ENCODE data around the gene SOX30. TPM values are rescaled to one million over a fixed set of nuclear protein-coding genes. Genes with fewer than 3 reads are reported as not detected.

Gene SOX30
- total RNA-seq, 1 donor from 2014 or later, result 0.12 TPM

GRCh38 chr5:157610990-157611389 lies 41.2 kb downstream of the SOX30 start:
- intact Hi-C loops (cut with micrococcal nuclease), result no loop called here

GRCh38 chr5:157608972-157609565 lies 43.2 kb downstream of the SOX30 start:
- intact Hi-C loops (cut with micrococcal nuclease), result no loop called here

- intact Hi-C loops (cut with micrococcal nuclease), result loop anchor here (1.0 to 2.0 kb wide), 2 partner anchors 25 to 1805 kb away; no protein-coding TSS in a partner anchor
These were observed 44.7 kb downstream of the SOX30 start for GRCh38 chr5:157607371-157608161.

- intact Hi-C loops (cut with micrococcal nuclease), result loop anchor here (2.0 kb wide), 1 partner anchor 1807 kb away; no protein-coding TSS in a partner anchor
These were observed 46.2 kb downstream of the SOX30 start for GRCh38 chr5:157606046-157606445.

GRCh38 chr5:157603333-157604190 lies 48.7 kb downstream of the SOX30 start:
- intact Hi-C loops (cut with micrococcal nuclease), result loop anchor here (1.0 to 5.0 kb wide), 13 partner anchors 9 to 683 kb away; partner anchors contain the start of genes ADAM19, CLINT1 and THG1L

GRCh38 chr5:157602505-157602904 lies 49.7 kb downstream of the SOX30 start:
- intact Hi-C loops (cut with micrococcal nuclease), result loop anchor here (2.0 to 5.0 kb wide), 6 partner anchors 48 to 682 kb away; partner anchors contain the start of gene CLINT1

GRCh38 chr5:157600252-157600651 lies 52.0 kb downstream of the SOX30 start:
- intact Hi-C loops (cut with micrococcal nuclease), result loop anchor here (5.0 kb wide), 2 partner anchors 257 to 573 kb away; partner anchors contain the start of gene CLINT1

GRCh38 chr5:157599565-157599964 lies 52.7 kb downstream of the SOX30 start:
- intact Hi-C loops (cut with micrococcal nuclease), result no loop called here

- intact Hi-C loops (cut with micrococcal nuclease), result no loop called here
These were observed 53.8 kb downstream of the SOX30 start for GRCh38 chr5:157598350-157598936.

- intact Hi-C loops (cut with micrococcal nuclease), result no loop called here
These were observed 55.0 kb downstream of the SOX30 start for GRCh38 chr5:157597277-157597676.

- intact Hi-C loops (cut with micrococcal nuclease), result loop anchor here (1.0 kb wide), 2 partner anchors 17 to 55 kb away; no protein-coding TSS in a partner anchor
These were observed 55.8 kb downstream of the SOX30 start for GRCh38 chr5:157596487-157596886.

- intact Hi-C loops (cut with micrococcal nuclease), result loop anchor here (1.0 kb wide), 4 partner anchors 8 to 56 kb away; no protein-coding TSS in a partner anchor
These were observed 57.4 kb downstream of the SOX30 start for GRCh38 chr5:157594675-157595459.

- intact Hi-C loops (cut with micrococcal nuclease), result loop anchor here (1.0 kb wide), 4 partner anchors 9 to 57 kb away; no protein-coding TSS in a partner anchor
These were observed 58.0 kb downstream of the SOX30 start for GRCh38 chr5:157594257-157594656.

- intact Hi-C loops (cut with micrococcal nuclease), result no loop called here
These were observed 59.0 kb downstream of the SOX30 start for GRCh38 chr5:157593052-157593757.

- intact Hi-C loops (cut with micrococcal nuclease), result no loop called here
These were observed 59.6 kb downstream of the SOX30 start for GRCh38 chr5:157592594-157592993.

- intact Hi-C loops (cut with micrococcal nuclease), result no loop called here
These were observed 61.8 kb downstream of the SOX30 start for GRCh38 chr5:157590478-157590877.

GRCh38 chr5:157584628-157585027 lies 67.6 kb downstream of the SOX30 start:
- intact Hi-C loops (cut with micrococcal nuclease), result no loop called here

- intact Hi-C loops (cut with micrococcal nuclease), result loop anchor here (1.0 kb wide), 4 partner anchors 11 to 24 kb away; no protein-coding TSS in a partner anchor
These were observed 69.3 kb downstream of the SOX30 start for GRCh38 chr5:157582731-157583620.

Measured in T-helper 1 cell treated with Interleukin-12 subunit alpha and Interleukin-12 subunit beta and Interleukin-4 antibody, amounts not matched to agents 30 ng/mL and 1 ng/mL, for 36 hours (primary cell).